HG02870 (cell line): ENCODE data around the gene ISL1.

Experiments
- ATAC-seq: cut with Tn5 transposase; IDR thresholded peaks from one replicate; pipeline ENCODE4 v1.9.1; 2021; ENCODE audit warnings: mild to moderate bottlenecking, moderate library complexity; ENCODE audit not compliant: unreplicated experiment

Gene ISL1

GRCh38 chr5:51439232-51439631 lies 56.0 kb downstream of the ISL1 start:
- ATAC-seq = no peak
